Measurements from ENCODE around the gene SF3B6.

Gene SF3B6

DNA sequence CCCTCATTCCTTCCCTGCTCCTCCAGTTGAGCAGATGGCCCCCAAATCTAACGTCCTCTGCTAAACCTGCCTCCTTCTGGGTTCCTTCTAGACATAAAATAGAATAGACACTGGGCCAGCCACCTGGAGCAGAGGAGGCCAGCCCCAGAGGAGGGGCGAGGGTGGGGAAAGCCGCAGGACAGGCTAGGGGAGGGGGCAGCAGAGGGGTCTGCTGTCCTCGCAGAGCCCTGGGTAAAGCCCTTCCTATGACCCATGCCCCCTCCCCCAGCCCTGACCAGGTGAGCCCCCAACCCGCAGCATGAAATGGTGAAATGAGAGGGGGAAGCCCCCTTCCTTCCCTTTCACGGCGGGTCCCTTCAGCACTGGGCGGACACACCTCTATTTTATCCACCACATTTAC is 58.4 kb downstream of the SF3B6 start:
- DNase-seq = no peak
